ENCODE data around the gene ZC2HC1C.
"Not testable (repeated sequence)": the region's sequence is repeated elsewhere in the genome, so short reads cannot be mapped to it uniquely, and the experiment has no call there.

The ZC2HC1C gene

DNA sequence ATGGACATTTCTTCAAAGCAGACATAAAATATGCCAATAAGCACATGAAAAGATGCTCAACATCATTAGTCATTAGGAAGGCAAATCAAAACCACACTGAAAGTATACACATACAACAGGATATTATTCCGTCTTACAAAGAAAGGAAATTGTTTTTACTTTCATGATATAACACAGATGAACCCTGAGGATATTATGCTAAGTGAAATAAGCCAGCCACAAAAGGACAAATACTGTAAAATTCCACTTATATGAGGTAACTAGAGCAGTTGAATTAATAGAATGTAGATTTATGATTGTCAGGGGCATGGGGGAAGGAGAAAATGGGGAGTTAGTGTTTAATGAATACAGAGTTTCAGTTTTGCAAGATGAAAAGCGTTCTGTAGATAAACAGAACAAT is 9.8 kb upstream of the ZC2HC1C start:
- DNase-seq = no peak

GRCh38 chr14:75060420-75060819 is 9.0 kb upstream of the ZC2HC1C start:
- DNase-seq = no peak

DNA sequence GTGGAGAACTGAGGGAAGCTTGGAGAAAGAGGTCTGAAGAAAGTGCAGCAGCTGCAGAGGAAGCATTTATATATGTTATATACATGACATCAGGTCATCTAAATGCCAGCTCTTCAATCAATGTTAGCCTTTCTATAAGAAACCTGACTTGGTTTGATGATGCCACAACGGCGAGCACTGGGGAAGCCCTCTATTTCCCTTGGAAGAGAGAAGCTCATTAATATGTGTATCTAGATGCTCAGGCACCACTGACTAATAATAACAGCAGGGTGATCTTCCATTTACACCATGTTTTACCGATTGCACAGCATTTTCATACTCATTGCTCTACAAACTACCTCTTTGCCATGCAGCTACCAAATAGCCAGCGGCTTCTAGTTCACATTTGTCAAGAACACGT is 6.4 kb upstream of the ZC2HC1C start:
- no peak for DNase-seq

GRCh38 chr14:75063491-75064204 is 5.8 kb upstream of the ZC2HC1C start, which contains the start of gene ACYP1:
Gene ACYP1, minus strand, starts transcription at chr14:75064024. Its CDS starts 471 bp downstream, at chr14:75063553.
- DNase-seq = peak; percentile 88

DNA sequence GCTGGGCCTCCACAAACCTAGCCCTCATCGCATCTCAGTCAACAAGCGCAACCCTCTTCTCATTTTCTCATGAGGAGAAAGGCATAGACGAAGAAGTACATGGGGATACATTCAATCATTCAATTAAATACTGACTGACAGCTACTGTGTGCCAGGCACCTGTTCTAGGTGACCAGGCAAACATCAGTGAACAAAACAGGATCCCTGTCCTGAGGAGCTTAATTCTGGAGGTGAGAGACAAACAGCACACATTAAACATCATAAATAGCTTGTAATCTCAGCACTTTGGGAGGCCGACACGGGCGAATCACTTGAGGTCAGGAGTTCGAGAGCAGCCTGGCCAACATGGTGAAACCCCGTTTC is 5.3 kb upstream of the ZC2HC1C start:
- DNase-seq = no peak

DNA sequence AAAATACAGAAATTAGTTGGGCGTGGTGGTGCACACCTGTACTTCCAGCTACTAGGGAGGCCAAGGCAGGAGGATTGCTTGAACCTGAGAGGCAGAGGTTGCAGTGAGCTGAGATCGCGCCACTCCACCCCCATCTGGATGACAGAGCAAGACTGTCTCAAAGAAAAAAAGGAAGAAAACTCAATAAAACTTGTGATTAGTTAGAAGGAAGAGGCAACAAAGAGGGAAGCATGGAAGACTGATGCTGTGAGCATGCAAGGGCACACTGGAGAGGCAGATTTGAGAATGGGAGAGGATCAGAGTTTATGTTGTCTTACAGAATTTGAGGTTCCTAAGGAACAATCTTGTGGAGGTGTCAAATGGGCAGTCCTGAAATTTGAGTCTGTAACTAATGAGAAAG is 2.8 kb upstream of the ZC2HC1C start:
- DNase-seq = no peak

- DNase-seq = no peak
Observed at GRCh38 chr14:75067212-75067611, 2.2 kb upstream of the ZC2HC1C start.

GRCh38 chr14:75067765-75068164 is 1.7 kb upstream of the ZC2HC1C start:
- not testable (repeated sequence) for DNase-seq

GRCh38 chr14:75068294-75069120 is 934 bp upstream of the ZC2HC1C start:
- no peak for DNase-seq

DNA sequence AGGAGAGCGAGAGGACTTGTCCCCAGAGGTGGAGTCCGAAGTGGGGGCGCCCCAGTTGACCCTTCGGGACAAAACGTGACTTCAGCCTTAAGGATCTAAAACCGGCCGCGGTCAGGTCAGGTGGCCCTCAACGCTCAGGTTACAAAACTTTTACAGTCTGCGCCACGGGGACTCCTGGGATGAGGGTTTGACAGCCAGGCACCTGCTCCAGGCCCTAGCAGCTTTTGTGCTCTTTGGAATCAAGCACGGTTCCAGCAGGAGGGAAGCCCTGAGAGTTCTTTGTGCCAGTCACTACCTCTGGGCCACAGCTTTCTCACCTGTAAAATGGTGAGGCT is 337 bp downstream of the ZC2HC1C start:
- DNase-seq = no peak

- DNase-seq = no peak
Observed at GRCh38 chr14:75070383-75070782, 942 bp downstream of the ZC2HC1C start.

DNA sequence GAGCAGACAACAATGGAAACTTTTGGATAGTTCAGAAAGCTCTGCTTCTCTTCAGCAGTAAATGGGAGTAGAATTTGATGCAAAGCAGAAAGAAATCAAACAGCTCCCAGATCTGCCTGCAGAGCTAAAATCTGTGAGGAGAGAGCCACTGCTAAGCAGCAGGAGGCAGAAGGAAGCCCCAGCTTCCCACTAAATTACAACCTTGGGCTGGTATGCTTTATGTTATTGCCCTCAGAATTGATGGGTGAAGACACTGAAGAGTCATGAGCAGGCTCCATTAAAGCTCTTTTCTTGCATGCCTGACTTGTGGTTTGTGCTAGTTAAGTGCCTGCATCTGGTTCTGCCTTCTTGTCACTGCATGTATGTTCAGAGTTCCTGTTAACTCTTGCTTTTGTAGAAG is 8.4 kb downstream of the ZC2HC1C start:
- no peak for DNase-seq

GRCh38 chr14:75079521-75079920 is 10.1 kb downstream of the ZC2HC1C start:
- no peak for DNase-seq

GRCh38 chr14:75081660-75082229 is 12.3 kb downstream of the ZC2HC1C start:
- no peak for DNase-seq

- no peak for DNase-seq
Observed at GRCh38 chr14:75083271-75083670, 13.8 kb downstream of the ZC2HC1C start.

DNA sequence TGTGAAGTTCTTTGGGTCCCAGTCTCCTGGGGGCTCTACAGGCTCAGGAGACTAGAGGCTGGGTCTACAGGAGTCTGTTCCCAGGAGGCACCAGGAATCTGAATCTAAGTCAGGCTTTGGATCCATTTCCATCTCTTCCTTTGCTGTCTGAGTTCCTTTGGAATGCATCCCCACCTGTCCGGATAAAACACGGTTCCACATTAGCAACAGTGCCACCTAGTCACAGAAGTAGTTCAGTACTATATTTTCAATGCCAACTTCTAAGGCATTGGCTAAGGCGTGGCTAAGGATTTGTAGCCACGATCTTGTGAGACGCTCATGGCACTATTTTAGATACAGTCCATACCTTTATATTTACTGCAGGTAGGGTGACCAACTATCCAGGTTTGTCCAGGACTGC is 15.1 kb downstream of the ZC2HC1C start:
- DNase-seq = no peak

DNA sequence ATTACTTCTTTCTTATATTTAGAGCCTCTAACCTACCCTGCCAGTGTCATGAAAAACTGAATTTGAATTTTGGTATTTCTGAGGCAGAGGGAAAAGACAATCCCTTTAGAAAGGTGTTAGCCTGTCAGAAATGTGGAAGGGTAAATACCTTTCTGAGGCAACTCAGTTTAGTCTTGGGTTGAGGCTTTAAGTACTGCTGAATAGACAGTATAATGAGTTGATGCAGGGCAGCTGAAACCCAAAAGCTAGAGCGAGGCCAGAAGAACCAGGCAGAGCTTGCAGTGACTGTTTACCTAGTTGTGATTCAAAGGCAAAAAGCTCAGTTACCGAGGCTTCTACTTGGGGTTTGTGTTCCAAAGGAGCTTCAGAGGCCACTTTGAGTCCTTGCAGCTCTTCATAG is 18.7 kb downstream of the ZC2HC1C start:
- no peak for DNase-seq

DNA sequence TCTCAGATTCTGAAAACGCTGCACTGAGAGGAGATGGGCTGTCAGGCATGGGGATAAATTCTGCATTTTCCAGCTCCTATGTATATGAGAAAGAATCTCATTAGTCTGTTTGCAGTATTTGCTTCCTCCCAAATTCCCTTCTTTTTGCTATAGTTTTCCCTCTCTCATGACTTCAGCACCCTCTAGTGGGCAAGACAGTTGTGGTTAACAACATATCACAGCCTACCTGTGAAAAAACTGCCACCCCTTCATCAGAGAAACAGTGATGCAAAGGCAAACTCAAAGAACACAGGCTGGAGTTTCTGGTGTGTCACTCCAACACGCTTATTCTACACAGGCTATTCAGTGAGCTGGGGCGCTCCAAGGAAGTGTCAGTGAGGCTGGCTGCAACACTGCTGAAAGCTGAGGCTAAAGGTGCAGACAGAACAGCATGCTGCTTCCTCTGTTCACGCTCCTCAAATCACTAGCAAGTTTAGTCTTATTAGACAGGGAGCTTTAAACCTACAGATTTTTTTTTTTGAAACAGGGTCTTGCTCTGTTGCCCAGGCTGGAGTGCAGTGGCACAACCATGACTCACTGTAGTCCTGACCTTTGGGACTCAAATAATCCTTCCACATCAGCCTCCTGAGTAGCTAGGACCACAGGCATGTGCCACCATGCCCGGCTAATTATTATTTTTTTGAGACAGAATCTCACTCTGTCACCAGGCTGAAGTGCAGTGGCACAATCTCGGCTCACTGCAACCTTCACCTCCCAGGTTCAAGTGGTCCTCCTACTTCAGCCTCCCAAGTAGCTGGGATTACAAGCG is 19.3 kb downstream of the ZC2HC1C start:
- peak; percentile 59 for DNase-seq

GRCh38 chr14:75090353-75090752 is 20.9 kb downstream of the ZC2HC1C start:
- DNase-seq = no peak

DNA sequence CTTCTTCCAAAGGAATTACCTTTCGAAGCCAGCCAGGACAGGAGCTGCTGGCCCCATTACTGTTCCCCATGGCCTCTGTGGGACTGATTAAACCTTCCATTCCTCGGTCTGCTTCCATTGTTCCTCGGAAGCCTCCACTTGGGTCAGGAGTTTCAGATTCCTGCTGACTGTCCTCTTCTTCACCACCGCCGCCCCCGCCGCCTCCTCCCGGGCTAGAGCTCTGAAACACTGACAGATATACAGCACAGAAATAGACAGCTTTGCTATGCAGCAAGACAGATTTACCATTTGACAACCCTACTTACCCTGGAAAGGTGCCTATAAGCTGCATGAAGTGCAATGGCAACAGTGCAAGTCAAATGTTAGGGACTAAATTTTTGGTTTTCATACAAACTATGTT is 21.8 kb downstream of the ZC2HC1C start:
- no peak for DNase-seq

DNA sequence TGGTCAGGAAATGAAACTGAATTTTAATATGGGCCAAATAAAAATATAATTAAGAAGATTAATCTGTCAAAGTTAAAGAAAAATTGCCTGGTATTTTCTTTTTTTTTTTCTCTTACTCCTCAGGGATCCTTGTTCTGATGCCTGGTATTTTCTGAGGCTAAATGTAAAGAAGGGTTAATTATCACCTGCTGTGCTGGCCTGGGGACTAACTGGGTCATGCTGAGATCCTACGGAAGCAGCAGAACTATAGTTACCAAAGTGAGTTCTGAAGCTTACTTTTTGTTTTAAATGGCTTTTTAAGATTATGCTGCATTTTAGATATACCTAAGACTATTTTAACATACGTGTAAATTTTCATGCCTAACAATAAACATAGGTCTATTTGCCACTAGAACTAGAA is 23.3 kb downstream of the ZC2HC1C start:
- no peak for DNase-seq

GRCh38 chr14:75094896-75095295 is 25.5 kb downstream of the ZC2HC1C start:
- no peak for DNase-seq

- DNase-seq = no peak
Observed at GRCh38 chr14:75095690-75096089, 26.2 kb downstream of the ZC2HC1C start.
